ENCODE data around the gene THRB.

DNA sequence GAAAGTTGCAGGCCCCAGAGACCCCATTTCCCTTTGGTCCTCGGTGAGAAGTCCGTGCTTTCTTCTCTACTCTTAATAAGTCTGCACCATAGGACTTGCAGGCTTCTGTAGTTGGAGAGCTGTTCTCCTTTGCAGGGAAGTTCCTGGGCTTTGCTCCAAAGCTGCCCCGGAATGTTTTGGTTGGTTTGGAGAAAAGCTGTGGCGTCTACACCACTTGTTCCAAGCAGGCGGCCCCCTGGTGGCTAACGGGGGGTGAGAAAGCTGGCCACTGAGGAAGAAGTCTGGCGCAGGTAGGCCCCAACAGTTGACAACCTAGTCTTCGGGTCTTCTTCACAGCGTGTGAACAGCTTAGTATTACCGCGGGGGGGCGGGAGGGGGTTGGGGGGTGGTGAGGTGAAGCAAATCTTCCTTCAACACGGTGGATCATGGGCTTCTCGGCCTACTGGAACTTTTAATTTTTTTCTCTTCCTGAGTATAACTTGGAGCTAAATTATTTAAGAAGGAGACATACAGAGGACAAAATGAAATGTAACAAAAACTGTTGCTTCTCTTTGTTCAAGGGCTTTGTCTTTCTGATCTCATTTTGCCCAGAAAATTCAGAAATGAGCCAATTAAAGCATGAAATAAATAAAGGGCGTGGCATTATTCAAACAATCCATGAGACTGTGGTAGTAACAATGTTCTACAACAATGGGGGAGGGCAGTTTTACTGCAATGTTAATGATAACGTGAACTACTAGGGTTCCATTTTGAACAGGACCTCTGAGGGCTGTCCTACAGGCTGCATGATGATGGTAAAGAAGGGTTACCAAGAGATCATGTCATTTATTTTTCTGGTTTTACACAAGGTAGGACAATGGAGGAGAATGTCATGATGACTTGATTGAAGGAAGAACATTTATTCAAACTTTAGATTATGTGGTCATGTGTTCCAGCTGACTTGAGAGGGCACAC lies 2.2 kb upstream of the THRB start:
- TF ChIP-seq EZH2 (IDR thresholded peaks at IDR 0.05; ENCODE audit: insufficient read depth, poor library complexity, severe bottlenecking) (no peak), EZH2phosphoT487 (IDR thresholded peaks at IDR 0.05; ENCODE audit: insufficient read depth, low read depth) (no peak)

Data from GM23248 (cell line).